Adrenal gland (tissue), 12 donors: ENCODE measurements around the gene ROR2. TPM values are rescaled to one million over a fixed set of nuclear protein-coding genes. Genes with fewer than 3 reads are reported as not detected.

ENCODE experiments used
- DNase-seq, 7 donors: peaks; one replicate each; pipeline ENCODE4 v3.0.0-alpha.2; 2019 to 2020
- H3K27ac ChIP-seq, 5 donors: fragments of 200-600 bp; sonication (generic) in 4 of 5; 1 replicate in 3 of 5; 2 replicates in 2 of 5; pipeline versions ENCODE4 v1.5.1 to v1.8.0; 2016 to 2020; ENCODE audit warnings: mild to moderate bottlenecking in 1 of 5
- H3K27me3 ChIP-seq: fragments of 200-600 bp; 2 replicates; pipeline ENCODE4 v1.8.0; 2021
- H3K36me3 ChIP-seq, 2 donors: fragments of 200-600 bp; replicated peaks in 1 of 2; 1 replicate in 1 of 2; 2 replicates in 1 of 2; pipeline versions ENCODE4 v1.5.1 to v1.8.0; 2018 to 2022
- H3K4me1 ChIP-seq, 2 donors: fragments of 200-600 bp; replicated peaks in 1 of 2; 1 replicate in 1 of 2; 2 replicates in 1 of 2; pipeline versions ENCODE4 v1.5.1 to v1.8.0; 2018 to 2021
- H3K4me3 ChIP-seq, 4 donors: fragments of 200-600 bp; sonication (generic) in 3 of 4; one replicate each; pipeline ENCODE4 v1.5.1; 2016 to 2018
- H3K9me3 ChIP-seq, 3 donors: fragments of 200-600 bp; sonication (generic) in 1 of 3; replicated peaks in 1 of 3; 1 replicate in 2 of 3; 2 replicates in 1 of 3; pipeline versions ENCODE4 v1.5.1 to v1.8.0; 2016 to 2021
- CTCF ChIP-seq, 6 experiments: fragments of 450-650 bp in 4 of 6; fragments of 200-600 bp in 2 of 6; sonication (generic) in 1 of 6; IDR thresholded peaks; 1 replicate in 5 of 6; 2 replicates in 1 of 6; pipeline versions ENCODE4 v1.5.1 to v1.8.0; 2016 to 2021; ENCODE audit warnings: antibody characterized with exemption in 6 of 6, mild to moderate bottlenecking in 2 of 6, moderate library complexity in 1 of 6
- POLR2A ChIP-seq, 2 donors: fragments of 450-650 bp; IDR thresholded peaks; one replicate each; pipeline ENCODE4 v1.6.1; 2017; ENCODE audit warnings: antibody characterized with exemption in 2 of 2, mild to moderate bottlenecking in 2 of 2, moderate library complexity in 1 of 2
- WGBS, 4 donors: extraction: QIAGEN DNeasy Blood & Tissue Kit in 2 of 4; methylation state at CpG; one replicate each; pipeline versions ENCODE4 v1.1.5 to v1.1.7; 2013 to 2017; 5-methylcytosine and 5-hydroxymethylcytosine counted together
- intact Hi-C, 2 donors: fragments of 100-400 bp; cut with DNase I; formaldehyde crosslinking; loops; one replicate each; pipeline versions ENCODE4 v1.14.1 to v1.15.0; 2022 to 2023
- polyA plus RNA-seq, 3 donors: library from polyadenylated mRNA; stranded (reverse); fragments of 200-250 nt in 2 of 3; fragments of 350-450 nt in 1 of 3; fragmentation: Illumina TruSeq in 1 of 3; extraction: RNeasy Lipid Tissue Mini Kit (QIAGEN cat#74804) in 1 of 3; gene quantifications; one replicate each; pipeline ENCODE4 v1.2.3, GENCODE V29; 2013 to 2014
- total RNA-seq, 9 donors: library from RNA; depleted of rRNA in 4 of 9; stranded (reverse); fragments of >200 nt in 4 of 9; fragments of 120-200 nt in 1 of 9; fragmentation: NEBNext Ultra II Directional in 1 of 9; extraction: Animal tissue kit (Norgen Biotek cat#: 25700) in 1 of 9; gene quantifications; one replicate each; pipeline versions ENCODE4 v1.1.0 to v1.2.4, GENCODE V29; 2013 to 2023
- donor health status: healthy with polysubstance abuse.
- donor health status: Bipolar disorder and iron deficiency.
- donor health status: DM: yes; HTN: yes; CAD: no.
- donor health status: DM: no; HTN: no; CAD: no.
- donor health status: DM: no; HTN: no; CAD: no.
- donor health status: DM: yes; HTN: yes; CAD: no.

The ROR2 gene
- total and polyA plus RNA-seq, 12 donors, result 3.9 to 23.9 (median 11.4) TPM

- H3K27me3 ChIP-seq, result no peaks in the 10 kb centered on the region
- no peak overlapping the region for H3K4me3 ChIP-seq
- no peaks in the 10 kb centered on the region for H3K9me3 ChIP-seq
- no peaks in the 10 kb centered on the region for H3K4me1 ChIP-seq
- no peak for TF ChIP-seq POLR2A (IDR thresholded peaks at IDR 0.05)
- no peak for TF ChIP-seq CTCF (IDR thresholded peaks at IDR 0.05)
- no peaks in the 10 kb centered on the region for H3K36me3 ChIP-seq
- 72 to 91% (median 86%) methylated on average over 2 of the region's 2 CpGs for WGBS, 4 donors
- DNase-seq, result no peak
- H3K27ac ChIP-seq, result no peak overlapping the region
- intact Hi-C loops, result no loop called here
Measured at GRCh38 chr9:91751922-91752321, 198.1 kb downstream of the ROR2 start.

DNA sequence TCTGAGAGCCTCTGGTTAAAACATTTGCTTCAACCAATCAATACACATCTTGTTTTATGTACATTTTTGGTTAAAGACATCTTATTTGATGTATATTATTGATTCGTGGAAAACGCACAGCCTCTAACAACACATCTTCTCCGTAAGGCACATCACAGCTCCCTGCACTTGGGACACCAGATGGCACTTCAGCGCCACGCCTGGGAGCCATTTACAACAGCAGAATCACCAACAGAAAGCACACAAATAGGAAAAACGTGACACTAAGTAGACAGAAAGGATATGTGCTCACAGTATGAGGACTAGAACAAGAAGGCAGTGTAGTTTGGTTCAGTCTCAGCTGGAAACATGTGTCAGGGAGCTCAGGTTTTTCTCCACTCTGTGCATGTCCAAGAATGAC, 199.7 kb downstream of the ROR2 start:
- DNase-seq, result peak in 1 of 7 donors; percentile 75
- intact Hi-C loops, result no loop called here
- Histone ChIP-seq H3K27me3 (no peaks in the 10 kb centered on the region), H3K4me3 (no peak overlapping the region), H3K4me1 (no peaks in the 10 kb centered on the region), H3K27ac (no peak overlapping the region), H3K9me3 (no peaks in the 10 kb centered on the region), H3K36me3 (no peaks in the 10 kb centered on the region)
- no peak for TF ChIP-seq CTCF (IDR thresholded peaks at IDR 0.05)
- TF ChIP-seq POLR2A (IDR thresholded peaks at IDR 0.05), result no peak
- WGBS, 4 donors, result 72 to 84% (median 80%) methylated on average over 6 of the region's 6 CpGs

GRCh38 chr9:91746904-91747303, 203.1 kb downstream of the ROR2 start:
- DNase-seq, result no peak
- Histone ChIP-seq H3K27me3 (no peaks in the 10 kb centered on the region), H3K27ac (no peak overlapping the region), H3K4me3 (no peak overlapping the region), H3K4me1 (no peaks in the 10 kb centered on the region), H3K36me3 (no peaks in the 10 kb centered on the region), H3K9me3 (no peaks in the 10 kb centered on the region)
- 67 to 76% (median 73%) methylated on average over 8 to 9 of the region's 9 CpGs for WGBS, 4 donors
- intact Hi-C loops, result no loop called here
- no peak for TF ChIP-seq POLR2A (IDR thresholded peaks at IDR 0.05)
- TF ChIP-seq CTCF (IDR thresholded peaks at IDR 0.05), result no peak

DNA sequence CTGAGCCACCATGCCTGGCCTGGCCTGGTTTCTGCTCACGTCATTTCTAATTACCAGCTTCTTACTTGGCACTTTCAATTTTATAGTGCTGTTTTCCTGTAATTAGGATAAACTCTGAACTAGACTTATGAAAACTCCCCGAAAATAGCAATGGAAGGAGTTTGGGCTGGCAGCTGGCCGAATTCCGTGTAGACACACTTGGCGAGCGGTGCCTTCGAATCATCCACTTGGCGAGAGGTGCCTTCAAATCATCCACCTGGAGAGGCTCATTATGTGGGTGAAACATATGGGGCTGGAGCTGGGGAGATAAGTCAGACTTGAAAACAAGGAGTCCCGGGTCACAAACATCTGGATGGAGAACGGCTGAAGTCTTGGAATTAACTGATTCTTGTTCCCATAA, 203.7 kb downstream of the ROR2 start:
- intact Hi-C loops, result no loop called here
- 87 to 98% (median 93%) methylated on average over 10 of the region's 10 CpGs for WGBS, 4 donors
- Histone ChIP-seq H3K36me3 (no peaks in the 10 kb centered on the region), H3K4me1 (no peaks in the 10 kb centered on the region), H3K9me3 (no peaks in the 10 kb centered on the region), H3K27me3 (no peaks in the 10 kb centered on the region), H3K4me3 (no peak overlapping the region), H3K27ac (no peak overlapping the region)
- no peak for DNase-seq
- TF ChIP-seq CTCF (IDR thresholded peaks at IDR 0.05), result no peak
- TF ChIP-seq POLR2A (IDR thresholded peaks at IDR 0.05), result no peak
